ENCODE results near the gene GIGYF2. TPM values are rescaled to one million over a fixed set of nuclear protein-coding genes. Genes with fewer than 3 reads are reported as not detected.

The GIGYF2 gene
- polyA plus RNA-seq, 1 donor (not counting 4 experiments of a cell fraction or from before 2014, with no cell fraction given): 35.5 TPM

DNA sequence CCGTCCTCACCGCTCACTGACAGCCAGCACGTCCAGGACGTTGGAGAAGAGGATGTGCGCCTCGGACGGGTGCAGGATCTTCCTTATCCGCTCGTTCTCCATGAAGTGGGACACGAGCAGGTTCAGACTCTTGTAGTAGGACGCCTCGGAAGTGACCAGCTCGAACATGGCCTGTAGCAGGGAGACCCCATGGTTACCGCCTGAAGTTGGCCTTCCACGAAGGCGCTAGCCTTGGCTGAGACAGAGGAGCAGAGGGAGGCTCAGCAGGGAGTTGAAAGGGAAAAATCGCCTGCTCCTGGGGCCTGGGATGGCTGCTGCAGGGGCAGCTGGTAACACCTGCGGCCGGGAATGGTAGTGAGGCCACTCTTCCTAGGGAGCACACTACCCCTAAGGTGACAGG lies 197.6 kb downstream of the GIGYF2 start:
- TF ChIP-seq, protein P1, sequence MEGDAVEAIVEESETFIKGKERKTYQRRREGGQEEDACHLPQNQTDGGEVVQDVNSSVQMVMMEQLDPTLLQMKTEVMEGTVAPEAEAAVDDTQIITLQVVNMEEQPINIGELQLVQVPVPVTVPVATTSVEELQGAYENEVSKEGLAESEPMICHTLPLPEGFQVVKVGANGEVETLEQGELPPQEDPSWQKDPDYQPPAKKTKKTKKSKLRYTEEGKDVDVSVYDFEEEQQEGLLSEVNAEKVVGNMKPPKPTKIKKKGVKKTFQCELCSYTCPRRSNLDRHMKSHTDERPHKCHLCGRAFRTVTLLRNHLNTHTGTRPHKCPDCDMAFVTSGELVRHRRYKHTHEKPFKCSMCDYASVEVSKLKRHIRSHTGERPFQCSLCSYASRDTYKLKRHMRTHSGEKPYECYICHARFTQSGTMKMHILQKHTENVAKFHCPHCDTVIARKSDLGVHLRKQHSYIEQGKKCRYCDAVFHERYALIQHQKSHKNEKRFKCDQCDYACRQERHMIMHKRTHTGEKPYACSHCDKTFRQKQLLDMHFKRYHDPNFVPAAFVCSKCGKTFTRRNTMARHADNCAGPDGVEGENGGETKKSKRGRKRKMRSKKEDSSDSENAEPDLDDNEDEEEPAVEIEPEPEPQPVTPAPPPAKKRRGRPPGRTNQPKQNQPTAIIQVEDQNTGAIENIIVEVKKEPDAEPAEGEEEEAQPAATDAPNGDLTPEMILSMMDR (optimal IDR thresholded peaks at IDR 0.05 in 1 of 3, IDR thresholded peaks at IDR 0.05 in 1 of 3, conservative IDR thresholded peaks at IDR 0.05 in 1 of 3; ENCODE audit: extremely low read depth in 1 of 3, insufficient read depth in 2 of 3, low read length in 3 of 3): no peak
- no peak for TF ChIP-seq EZH2 (IDR thresholded peaks at IDR 0.05; ENCODE audit: low read length)
- Histone ChIP-seq H3K27ac (ENCODE audit: control insufficient read depth, insufficient read depth, low read length) (no peak overlapping the region), H3K9me1 (ENCODE audit: control insufficient read depth, extremely low read depth, insufficient read depth, low read length) (no peaks in the 10 kb centered on the region), H3K4me2 (ENCODE audit: control insufficient read depth, extremely low read depth, insufficient read depth, low read depth, low read length) (no peak overlapping the region), H3K4me1 (ENCODE audit: control insufficient read depth, extremely low read depth, insufficient read depth, low read length) (peaks cover 5% of the 10 kb centered on the region), H2AFZ (ENCODE audit: control insufficient read depth, low read length) (no peak overlapping the region), H3K27me3 (ENCODE audit: control insufficient read depth, extremely low read depth, insufficient read depth, low read length) (no peaks in the 10 kb centered on the region), H3K79me2 (ENCODE audit: control insufficient read depth, insufficient read depth, low read length) (no peaks in the 10 kb centered on the region), H3K9ac (ENCODE audit: control insufficient read depth, extremely low read depth, insufficient read depth, low read length) (no peak overlapping the region), H3K36me3 (ENCODE audit: control insufficient read depth in 2 of 2, extremely low read depth in 1 of 2, insufficient read depth in 2 of 2, low read length in 2 of 2) (no peaks in the 10 kb centered on the region), H3K4me3 (ENCODE audit: control insufficient read depth in 2 of 3, extremely low read depth in 1 of 3, insufficient read depth in 2 of 3, low read depth in 1 of 3, low read length in 3 of 3) (no peak overlapping the region), H4K20me1 (ENCODE audit: control insufficient read depth, extremely low read depth, insufficient read depth, low read length) (no peaks in the 10 kb centered on the region), H3K9me3 (ENCODE audit: control insufficient read depth, low read depth, low read length) (no peaks in the 10 kb centered on the region)
- FAIRE-seq (no peak), DNase-seq (ENCODE audit: low read depth, low spot score) (no peak)
- dilution Hi-C loops (cut with MboI; ENCODE audit: extremely low pct_ligation_motif_present, low sequenced_read_pairs): no loop called here

DNA sequence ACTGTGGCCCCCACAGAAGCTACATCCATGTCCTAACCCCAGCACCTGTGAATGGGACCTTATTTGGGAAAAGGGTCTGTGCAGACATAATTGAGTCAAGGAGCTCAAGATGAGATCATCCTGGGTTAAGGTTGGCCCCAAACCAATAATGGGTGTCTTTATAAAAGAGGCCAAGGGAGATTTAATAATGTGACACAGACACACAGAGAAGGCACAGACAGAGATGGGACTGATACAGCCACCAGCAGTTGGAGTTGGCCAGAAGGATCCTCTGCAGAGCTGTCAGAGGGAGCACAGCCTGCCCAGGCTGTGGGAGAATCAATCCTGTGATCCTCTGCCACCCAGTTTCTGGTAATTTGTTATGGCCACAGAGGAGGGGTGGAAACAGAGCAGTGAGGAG lies 199.0 kb downstream of the GIGYF2 start:
- H3K4me3 ChIP-seq (ENCODE audit: control insufficient read depth in 2 of 3, extremely low read depth in 1 of 3, insufficient read depth in 2 of 3, low read depth in 1 of 3, low read length in 3 of 3): no peak overlapping the region
- H3K27ac ChIP-seq (ENCODE audit: control insufficient read depth, insufficient read depth, low read length): no peak overlapping the region
- no peaks in the 10 kb centered on the region for H3K79me2 ChIP-seq (ENCODE audit: control insufficient read depth, insufficient read depth, low read length)
- H3K36me3 ChIP-seq (ENCODE audit: control insufficient read depth in 2 of 2, extremely low read depth in 1 of 2, insufficient read depth in 2 of 2, low read length in 2 of 2): no peaks in the 10 kb centered on the region
- H3K27me3 ChIP-seq (ENCODE audit: control insufficient read depth, extremely low read depth, insufficient read depth, low read length): no peaks in the 10 kb centered on the region
- no peak for FAIRE-seq
- no peak overlapping the region for H3K4me2 ChIP-seq (ENCODE audit: control insufficient read depth, extremely low read depth, insufficient read depth, low read depth, low read length)
- no peak for DNase-seq (ENCODE audit: low read depth, low spot score)
- no peak overlapping the region for H2AFZ ChIP-seq (ENCODE audit: control insufficient read depth, low read length)
- TF ChIP-seq, protein P1 (optimal IDR thresholded peaks at IDR 0.05 in 1 of 3, IDR thresholded peaks at IDR 0.05 in 1 of 3, conservative IDR thresholded peaks at IDR 0.05 in 1 of 3; ENCODE audit: extremely low read depth in 1 of 3, insufficient read depth in 2 of 3, low read length in 3 of 3): no peak
- TF ChIP-seq EZH2 (IDR thresholded peaks at IDR 0.05; ENCODE audit: low read length): no peak
- H3K9me3 ChIP-seq (ENCODE audit: control insufficient read depth, low read depth, low read length): no peaks in the 10 kb centered on the region
- H3K9me1 ChIP-seq (ENCODE audit: control insufficient read depth, extremely low read depth, insufficient read depth, low read length): no peaks in the 10 kb centered on the region
- H4K20me1 ChIP-seq (ENCODE audit: control insufficient read depth, extremely low read depth, insufficient read depth, low read length): no peaks in the 10 kb centered on the region
- H3K4me1 ChIP-seq (ENCODE audit: control insufficient read depth, extremely low read depth, insufficient read depth, low read length): peaks cover 5% of the 10 kb centered on the region
- dilution Hi-C loops (cut with MboI; ENCODE audit: extremely low pct_ligation_motif_present, low sequenced_read_pairs): no loop called here
- H3K9ac ChIP-seq (ENCODE audit: control insufficient read depth, extremely low read depth, insufficient read depth, low read length): no peak overlapping the region
